HPDE6-E6E7 (cell line): ENCODE measurements around the gene SOX3.
A peak's percentile ranks its signal among the peaks of the same experiment; 100 is the strongest.

Experiments used
- DNase-seq: peaks from one replicate; pipeline ENCODE4 v3.0.0; 2011; ENCODE audit warnings: missing footprints; ENCODE audit errors: extremely low spot score

Gene SOX3

DNA sequence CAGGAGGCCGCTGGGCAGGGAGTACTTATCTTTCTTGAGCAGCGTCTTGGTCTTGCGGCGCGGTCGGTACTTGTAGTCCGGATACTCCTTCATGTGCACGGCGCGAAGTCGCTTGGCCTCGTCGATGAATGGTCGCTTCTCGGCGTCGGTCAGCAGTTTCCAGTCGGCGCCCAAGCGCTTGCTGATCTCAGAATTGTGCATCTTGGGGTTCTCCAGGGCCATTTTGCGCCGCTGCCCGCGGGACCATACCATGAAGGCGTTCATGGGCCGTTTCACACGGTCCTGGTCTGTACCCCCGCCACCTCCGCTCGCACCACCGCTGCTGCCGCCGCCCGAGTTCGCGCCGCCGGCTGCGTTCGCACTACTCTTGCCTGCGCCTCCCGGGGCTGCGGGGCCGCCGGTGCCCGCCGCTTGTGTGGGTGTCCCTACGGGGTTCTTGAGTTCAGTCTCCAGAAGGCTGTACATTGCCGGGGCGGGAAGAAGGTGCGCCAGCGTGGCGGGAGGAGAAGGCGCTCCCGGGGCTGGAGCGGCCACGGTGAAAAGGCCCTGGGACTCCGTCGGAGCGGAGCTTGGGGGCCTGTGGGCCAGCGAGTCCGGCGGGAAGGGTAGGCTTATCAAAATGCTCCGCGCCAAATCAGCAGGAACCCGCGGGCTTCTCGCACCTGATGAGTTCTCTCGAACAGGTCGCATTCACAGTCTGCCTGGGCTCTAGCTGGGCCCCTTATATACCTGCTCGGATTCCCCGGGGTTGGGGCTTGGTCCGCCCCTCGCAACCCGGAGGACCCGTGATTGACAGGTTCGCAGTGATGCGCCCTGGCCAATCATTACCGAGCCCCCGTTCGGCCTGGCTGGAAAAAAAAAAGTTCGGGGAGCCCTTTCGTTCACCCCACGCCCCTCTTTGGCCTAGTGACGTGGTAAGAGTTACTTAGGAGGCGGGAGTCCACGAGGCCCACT, at the start of gene SOX3:
TSS of gene SOX3 (minus strand) at position 699 of the 954 bp plus-strand sequence. CDS start at position 690, 9 bp downstream.
- no peak for DNase-seq

DNA sequence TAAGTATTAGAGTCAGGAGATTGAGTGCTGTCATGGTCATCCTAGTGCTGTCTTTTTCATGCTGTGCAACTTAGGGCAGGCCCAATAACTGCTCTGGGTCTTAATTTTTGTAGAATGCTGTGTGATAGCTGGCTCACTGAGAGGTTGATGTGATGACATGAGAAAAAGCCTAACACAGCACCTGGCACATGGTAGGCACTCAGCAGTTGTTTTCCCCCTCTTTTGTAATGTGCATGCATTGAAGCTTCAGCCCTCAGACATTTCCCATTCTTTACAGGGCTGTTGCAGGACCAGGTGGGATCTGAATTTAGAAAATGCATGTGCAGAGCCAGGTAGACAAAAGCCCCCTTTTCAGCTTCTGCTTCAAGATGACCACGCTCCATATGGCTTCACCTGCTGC, 44.1 kb upstream of the SOX3 start:
- no peak for DNase-seq

DNA sequence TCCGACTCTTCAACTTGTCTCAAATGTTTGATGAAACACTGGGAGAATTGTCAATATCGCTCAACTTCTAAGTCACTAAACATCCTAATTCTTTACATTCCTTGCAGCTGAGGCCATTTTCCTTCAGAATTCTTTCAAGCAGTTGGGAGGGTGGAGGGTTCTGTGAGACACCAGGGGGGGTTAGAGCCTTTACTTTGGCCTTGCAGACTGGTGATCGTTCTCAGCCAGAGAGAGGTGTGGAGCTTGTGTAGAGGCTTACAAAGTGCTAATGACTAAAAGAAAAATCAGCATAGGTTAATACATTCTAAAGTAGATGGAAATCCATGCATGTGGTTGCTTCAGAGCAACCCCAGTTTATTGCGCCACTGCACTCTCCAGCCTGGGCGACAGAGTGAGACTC, 21.3 kb upstream of the SOX3 start:
- DNase-seq, result no peak

DNA sequence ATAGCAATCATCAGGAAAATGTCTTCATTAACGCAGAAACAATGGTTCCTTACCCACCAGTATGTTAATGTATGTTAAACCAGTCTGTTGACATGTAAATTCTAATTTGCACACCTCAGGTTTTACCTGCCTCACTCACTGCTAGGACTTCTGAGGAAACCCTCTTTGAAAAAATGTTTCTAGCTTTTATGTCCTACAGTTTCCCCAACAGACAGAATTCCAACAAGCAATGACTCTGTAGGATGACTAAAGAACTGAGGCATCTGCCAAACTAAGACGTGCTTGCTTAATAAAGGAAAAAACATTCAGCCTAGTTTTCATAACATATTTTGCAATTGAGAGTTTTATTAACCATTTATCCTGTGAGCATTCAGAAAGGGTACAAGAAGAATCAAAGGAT, 20.6 kb upstream of the SOX3 start:
- DNase-seq, result no peak

DNA sequence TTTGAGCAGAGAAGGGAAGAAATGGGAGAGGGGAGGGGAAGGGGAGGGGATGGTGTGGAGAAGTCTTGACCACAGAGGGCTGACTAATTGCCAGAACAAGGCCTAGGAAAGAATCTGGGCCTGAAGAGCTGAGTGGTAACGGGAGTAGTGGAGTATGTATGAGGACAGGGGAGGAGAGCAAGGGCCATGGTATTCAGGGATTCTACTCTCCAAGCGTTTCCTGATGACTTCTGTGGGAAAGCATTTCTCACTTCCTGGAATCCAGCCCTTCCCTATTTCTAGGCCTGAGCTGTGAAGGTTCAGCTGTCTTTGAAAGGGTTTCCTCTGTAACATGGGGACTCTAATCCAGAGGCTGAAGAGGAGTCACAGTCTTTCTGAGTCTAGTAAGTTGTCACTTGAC, 19.7 kb upstream of the SOX3 start:
- DNase-seq, result no peak

DNA sequence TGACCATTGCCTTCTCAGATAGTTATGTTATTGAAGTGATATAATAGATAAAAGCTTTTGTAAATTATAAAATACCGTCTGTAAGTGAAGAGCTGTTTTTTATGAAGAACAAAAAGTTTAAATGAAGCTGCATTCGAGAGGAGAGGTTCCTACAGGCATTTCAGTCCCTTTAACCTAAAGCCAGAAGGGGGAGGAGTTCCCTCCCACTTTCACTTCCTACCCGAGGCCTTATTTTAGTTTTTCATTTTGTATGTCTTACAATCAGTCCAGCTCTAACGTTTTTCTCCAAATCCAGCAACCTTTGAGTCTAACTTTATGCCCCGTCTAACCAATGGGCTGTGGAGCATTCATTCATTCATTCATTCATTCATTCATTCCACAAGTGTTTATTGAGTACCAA, 16.5 kb upstream of the SOX3 start:
- DNase-seq, result no peak

DNA sequence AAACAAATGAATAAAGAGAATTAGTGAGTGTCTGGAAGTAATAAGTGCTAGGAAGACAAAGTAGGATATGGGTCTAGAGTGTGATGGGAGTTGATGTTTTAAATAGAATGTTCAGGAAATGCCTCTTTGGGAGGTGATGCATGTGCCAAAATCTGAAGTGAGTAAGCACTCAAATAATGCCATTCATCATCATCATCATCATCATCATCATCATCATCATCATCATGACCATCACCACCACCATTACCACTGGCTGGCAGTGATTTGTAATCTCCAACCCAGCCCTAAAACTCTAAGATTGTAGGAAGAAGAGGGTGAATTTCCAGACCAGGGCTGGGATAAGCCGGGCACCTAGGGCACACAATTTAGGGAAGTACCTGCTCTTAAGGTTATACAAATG, 9.7 kb upstream of the SOX3 start:
- DNase-seq, result no peak

DNA sequence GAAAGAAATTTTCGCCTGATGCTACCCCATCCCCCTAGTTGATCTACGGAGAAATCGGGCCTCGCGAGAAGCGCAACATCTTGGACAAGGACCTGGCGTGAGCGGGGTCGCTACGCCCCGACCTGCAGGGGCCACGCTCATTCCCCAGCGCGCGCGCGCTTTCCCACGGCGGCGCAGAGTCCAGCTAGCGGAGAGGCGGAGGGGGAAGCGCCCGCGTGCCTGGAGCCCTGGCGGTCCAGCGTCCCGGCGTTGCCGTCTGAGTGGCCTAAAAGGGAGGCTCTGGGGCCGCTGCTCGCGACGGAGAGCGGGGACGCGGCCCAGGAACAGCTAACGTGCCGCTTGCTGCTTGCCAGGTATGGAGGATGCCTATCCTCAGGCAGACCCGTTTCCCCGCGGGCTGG, 6.0 kb upstream of the SOX3 start:
- no peak for DNase-seq

DNA sequence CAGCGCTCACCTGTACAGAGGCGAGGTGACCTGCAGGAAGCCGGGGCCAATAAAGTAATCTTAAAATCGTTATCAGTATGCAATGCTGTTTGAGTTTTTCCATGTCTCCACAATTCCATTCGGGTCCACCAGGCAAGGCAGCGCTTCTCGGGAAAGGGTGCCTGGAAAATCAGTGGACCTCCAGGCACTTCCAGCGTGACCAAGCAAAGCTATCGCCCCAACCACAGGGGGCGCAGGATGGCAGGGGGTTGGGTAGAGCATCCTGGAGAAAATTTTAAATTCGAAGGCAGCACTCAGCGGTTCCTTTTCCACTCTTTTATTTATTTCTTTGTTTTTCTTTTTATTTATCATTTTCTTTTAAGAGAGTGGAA, 5.4 kb upstream of the SOX3 start:
- no peak for DNase-seq

DNA sequence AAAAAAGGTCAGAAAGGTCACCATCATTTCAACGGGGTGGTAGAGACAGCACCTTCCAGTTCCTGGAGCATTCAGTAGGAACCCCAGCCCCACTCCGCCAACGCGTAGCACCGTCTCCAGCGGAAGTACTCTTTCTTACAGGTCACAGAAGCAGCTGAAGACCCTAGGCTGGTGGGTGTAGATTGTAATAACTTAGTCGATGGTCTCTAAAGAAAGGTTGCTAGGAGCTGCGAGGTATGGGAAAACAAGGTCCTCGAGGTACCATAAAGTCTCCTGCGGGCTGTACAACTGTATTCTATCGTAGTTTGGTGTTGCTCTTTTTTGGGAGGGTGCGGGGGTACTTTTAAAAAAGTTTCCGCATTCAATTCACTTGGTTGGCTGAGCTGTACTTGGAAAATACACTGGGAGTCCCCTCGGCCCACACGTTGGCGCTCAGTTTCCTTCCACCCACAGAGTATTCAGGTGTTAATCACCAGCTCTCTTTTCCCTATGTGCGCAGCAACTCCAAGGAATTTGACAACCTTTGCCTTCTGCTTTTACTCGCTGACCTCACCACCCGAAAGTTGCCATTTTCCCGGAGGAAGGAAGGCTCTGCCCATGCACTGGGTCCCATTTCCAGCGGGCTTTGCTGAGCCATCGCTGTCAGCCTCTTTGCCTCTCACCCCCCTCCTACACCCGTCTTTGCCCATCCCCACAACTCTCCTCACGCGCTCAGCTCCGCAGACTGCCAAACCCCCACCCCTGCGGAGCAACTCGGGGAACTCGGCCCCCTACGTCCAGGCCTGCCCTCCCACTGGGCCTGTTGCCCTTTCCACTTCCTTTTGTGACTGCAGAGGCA, 4.8 kb upstream of the SOX3 start:
- DNase-seq, result no peak

DNA sequence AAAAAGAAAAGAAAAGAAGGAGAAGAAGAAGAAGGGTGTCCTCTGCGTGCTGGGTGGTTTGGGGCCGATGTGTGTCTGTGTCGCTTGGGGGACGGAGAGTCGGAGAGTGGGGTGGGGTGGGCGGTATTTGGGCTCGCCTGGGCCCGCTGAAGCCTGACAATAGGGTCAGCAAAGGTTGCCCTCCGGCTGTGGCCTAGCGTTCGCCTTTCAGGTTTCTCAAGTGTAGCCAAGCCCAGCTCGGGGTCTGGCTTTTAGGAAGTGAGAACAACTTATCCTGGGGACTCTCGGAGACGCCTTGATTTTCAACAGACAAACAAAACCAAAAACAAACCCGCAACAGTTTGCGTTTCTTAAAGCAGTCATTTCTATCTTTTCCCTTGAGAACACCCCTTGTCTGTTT, 4.1 kb upstream of the SOX3 start:
- no peak for DNase-seq

DNA sequence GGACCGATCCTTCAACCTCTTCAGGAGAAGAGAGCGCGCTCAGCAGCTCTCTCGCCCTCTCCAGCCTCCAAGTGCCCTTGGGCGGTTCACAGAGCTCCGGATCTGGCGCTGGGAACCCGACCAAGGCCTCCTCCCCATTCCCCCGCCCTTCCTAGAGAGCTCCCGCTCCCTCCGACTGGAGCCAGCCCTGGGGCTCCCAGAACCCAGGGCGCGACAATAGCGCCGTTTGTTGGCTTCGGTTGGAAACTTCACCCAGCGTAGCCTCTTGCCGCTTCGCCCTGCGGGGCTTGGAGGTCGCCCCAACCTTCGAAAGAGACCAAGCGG, 3.1 kb upstream of the SOX3 start:
- no peak for DNase-seq

DNA sequence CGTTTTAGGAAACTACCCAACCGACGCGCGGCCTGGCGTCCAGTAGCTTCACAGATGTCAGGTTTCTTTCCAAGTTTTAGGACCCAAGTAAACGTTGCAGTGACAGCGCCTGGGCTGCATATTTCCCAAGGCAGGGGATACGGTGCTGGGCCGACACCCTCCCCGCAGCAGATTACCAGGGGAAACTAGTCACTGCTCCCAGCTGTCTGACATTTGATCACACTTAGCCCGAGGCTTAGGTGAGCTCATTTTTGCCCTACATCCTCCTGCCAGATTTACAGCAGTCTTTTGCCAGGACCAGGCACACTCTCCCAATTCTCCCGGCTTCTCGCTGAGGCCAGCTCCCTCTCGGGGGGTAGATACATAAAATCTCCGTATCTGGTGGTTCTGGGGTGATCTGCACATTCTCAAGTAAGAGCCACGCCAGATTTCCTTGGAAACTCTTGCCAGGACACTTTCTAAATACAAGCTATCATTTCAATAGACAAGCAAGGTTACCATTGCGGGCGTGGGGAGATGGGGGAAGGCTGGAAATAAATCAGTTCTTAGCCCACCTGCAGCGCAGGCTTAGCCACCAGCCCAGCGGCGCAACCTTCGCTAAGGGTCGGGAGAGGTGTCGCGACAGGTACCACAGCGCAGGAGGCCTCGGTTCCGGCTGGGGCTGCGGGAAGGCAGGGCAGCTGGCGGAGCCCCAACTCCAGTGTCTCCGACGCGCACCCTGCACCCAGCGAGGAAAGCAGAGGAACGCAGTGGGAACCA, 2.5 kb upstream of the SOX3 start:
- DNase-seq, result peak; percentile 16

DNA sequence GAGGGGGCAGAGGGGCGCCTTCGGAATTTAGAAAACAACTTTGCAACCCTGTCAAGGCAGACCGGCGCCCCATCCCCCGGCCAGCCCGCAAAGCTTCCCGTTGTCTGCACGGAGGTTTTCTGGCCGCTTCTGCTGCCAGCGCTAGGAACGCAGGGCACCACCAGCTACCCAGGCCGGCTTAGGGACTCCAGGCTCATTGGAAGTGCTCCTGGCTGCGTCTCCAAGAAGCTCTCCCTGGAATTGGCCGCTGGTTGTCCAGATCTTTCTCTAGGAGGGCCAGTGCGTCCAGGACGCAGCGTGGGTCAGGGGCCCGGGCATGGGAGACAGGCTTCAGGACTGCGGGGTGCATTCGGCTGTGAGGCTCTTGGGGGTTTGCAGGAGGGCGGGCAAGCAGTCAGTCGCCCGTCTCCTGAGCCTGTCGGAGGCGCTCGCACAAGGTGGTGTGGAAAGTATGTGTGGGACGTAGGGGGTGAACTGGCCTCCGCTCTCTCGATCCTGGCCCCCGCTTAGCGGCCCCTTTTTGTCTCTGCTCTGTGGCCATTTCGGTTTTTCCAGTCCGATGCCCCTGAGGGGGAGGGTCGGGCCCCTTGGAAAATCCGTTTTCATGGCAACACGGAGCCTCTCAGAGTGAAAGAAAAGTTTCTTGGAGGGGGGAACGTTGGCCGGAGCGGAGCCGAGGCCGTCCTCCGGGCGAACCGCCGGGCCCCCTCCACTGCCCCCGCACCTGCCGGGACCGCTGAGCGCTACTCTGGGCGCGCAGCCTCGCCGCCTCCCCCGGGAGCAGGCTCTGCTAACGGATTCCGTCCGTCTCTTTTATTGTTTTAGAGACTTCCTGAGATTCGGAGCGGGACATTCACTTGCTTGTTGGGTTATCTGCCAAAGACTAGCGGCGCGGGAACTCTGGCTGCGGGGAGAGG, 810 bp upstream of the SOX3 start:
- no peak for DNase-seq

DNA sequence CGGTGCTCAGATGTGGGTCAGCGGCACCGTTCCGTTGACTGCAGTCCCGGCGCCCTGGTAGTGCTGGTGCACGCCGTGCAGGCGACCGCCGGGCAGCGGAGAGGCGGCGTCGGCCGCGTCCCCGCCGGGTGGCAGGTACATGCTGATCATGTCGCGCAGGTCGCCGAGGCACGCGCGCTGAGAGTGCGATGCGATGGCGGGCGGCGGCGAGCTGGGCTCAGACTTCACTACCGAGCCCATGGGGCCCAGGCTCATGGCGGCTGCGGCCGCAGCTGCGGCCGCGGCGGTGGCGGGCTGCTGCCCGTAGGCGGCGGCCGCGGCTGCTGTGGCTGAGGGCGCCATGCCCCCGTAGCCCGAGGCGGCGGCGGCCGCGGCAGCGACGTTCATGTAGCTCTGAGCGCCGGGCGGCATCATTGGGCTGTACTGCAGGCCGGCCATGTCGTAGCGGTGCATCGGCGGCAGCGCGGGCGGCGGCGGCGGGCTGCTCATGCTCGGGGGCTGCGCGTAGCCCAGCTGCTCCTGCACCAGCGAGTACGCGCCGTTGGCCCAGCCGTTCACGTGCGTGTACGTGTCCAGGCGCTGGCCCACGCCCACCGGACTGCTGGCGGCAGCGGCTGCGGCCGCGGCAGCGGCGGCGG, 1.0 kb downstream of the SOX3 start:
- DNase-seq, result no peak

DNA sequence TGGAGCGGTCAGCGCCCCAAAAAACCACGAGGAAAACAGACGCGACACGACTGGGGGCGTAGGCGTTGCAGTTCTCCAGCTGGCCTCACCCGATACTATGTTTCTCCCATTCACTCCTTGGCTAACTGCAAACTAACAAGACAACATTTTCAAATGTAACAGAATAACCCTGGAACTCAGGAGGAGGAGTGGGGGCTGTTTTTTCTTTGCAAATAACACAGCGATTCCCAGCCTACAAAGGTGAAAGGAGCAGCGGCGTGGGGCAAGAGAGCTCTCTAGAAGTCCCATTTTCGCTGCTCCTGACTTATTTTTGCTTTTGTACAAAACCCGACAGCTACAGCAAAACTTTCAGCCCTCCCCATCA, 1.6 kb downstream of the SOX3 start:
- DNase-seq, result no peak

DNA sequence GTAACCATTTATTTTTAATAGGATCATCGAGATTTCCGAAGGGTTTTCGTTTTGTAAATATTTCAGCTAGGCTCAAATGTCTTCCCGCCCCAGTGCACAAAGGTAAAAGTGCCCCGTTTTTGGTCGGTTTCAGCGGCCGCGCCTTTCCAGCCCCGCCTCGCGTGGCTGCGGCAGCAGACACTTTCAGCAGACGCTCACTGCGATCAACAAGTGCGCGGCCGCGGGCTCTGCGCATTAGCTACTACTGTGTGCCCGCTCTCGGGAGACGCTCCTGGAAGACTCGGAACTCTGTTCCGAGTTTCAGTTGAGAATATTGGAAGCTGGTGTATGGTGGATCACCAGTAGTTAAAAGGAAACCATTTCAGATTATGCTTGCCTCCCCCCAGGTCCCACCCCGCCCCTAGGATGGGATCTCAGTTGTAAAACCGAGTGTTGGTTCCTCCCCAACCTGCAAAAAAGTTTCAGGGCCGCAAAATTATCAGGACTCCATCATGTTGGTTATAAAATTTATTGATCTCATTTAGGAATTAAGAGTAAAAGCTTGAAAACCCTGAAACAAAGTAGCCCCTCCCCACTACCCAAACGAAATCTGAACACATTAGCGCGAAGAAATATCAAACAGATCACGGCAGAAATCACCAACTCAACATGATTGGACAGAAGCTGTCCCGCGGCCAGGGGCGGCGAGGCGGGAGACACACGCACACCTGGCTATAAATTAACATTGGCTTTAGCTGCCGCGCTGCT, 2.2 kb downstream of the SOX3 start:
- DNase-seq, result no peak

DNA sequence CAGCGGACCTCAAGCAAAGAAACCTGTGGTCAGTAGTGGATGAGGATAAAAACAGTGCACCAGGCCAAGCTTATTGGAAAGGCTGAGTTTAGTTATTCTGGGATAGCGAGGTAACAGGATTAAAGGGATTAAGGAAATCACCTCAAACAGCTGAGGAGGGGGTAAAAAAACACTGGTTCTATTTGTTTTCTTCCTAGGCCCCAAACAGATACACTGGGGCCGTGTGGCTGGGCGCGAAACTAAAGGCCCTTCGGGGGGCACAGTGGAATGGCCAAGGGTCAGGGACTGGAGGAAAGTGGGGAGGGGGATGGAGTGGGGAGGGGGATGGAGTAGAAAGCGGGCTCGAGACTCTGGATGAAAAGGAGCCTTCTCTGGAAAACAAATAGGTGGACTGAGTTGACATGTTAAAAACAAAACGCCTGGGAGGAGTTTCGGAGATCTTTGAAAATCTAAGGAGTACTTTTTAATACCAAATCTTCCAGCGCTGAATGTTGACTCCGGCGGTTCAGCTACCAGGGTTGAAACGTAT, 2.9 kb downstream of the SOX3 start:
- DNase-seq, result no peak

DNA sequence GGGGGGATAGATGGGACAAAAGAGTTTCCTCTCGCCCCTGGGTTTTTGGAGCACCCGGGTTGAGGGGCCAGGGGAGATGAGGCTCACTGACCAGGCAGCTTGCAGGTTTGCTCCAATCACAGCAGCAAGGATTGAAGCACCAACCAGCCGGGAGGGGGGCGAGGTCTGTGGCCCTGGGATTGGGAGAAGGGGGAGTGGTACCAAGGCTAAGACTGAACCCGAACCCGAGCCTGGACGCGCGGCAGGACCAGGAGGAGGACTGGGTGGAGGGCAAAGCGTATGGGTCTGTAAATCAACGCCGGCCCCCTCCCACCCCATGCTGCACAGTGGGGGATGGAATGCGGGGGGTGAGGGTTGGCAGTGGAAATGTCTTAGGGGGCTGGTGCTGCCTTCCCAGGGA, 3.5 kb downstream of the SOX3 start:
- DNase-seq, result no peak

DNA sequence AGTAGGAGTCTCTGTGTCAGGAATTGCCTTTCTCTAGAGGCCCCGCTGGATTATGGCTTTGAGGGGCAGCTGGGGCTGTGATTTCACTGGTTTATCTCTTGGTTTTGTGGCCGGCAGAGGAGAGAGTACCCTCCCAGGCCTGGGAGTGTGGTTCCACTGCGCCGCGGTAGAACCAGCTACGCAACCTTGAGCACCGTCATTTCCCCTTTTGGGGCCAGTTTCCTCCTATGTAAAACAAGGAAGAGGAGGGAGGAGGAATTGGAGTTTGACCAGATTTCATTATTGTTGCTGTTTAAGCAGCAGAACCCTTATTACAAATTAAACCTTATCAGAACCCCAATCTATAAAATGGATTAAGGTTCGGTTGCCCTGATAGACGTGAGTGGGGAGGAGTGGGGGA, 4.4 kb downstream of the SOX3 start:
- DNase-seq, result no peak
